HepG2 (cell line): ENCODE data around the gene FAM184B. TPM values are rescaled to one million over a fixed set of nuclear protein-coding genes. Genes with fewer than 3 reads are reported as not detected.

Experiments
- ATAC-seq: fragments of 200-7000 bp; cut with Tn5 transposase; 3 replicates; pipeline ENCODE4 v1.9.1; 2020; ENCODE audit warnings: mild to moderate bottlenecking, moderate library complexity
- BruUV-seq: library from RNA; stranded (reverse); fragments of 400-500 nt; replicated peaks from 2 replicates; lab custom pipeline; 2021; lab: Mats Ljungman, UMichigan
- CTCF ChIA-PET: fragments of 300-600 bp; formaldehyde crosslinking; extraction: SDS; loops from one replicate; lab custom pipeline; 2021; ENCODE audit warnings: low total read pairs, inconsistent platforms, low intra/inter-chr PET ratio; lab: Yijun Ruan, JAX
- POLR2A ChIA-PET: fragments of 350-600 bp; sonication (Branson Sonifier 250); formaldehyde crosslinking; loops from one replicate; lab custom pipeline; 2020; ENCODE audit warnings: antibody characterized with exemption, inconsistent platforms; lab: Yijun Ruan, JAX
- DNase-seq: peaks from one replicate; pipeline ENCODE4 v3.0.0-alpha.2; 2015; ENCODE audit warnings: low spot score
- FAIRE-seq: peaks from 3 replicates; lab custom pipeline; 2011; peaks lifted over from hg19 to GRCh38; lab: Jason Lieb, UNC
- H2AFZ ChIP-seq: one replicate; pipeline ENCODE4 v1.6.1; 2011; ENCODE audit warnings: low read length, inconsistent platforms
- H3K27ac ChIP-seq: fragments of 300-600 bp; 3 replicates; pipeline ENCODE4 v1.8.0; 2011; ENCODE audit warnings: mixed run types, mild to moderate bottlenecking, mixed read lengths, low read length, inconsistent platforms; ENCODE audit not compliant: insufficient read depth; ENCODE audit errors: extremely low read length
- H3K27me3 ChIP-seq, 2 experiments: fragments of 200-600 bp in 1 of 2; 2 replicates in 1 of 2; 3 replicates in 1 of 2; pipeline versions ENCODE4 v1.6.0 to v1.8.0; 2011; ENCODE audit warnings: low read length in 2 of 2, mild to moderate bottlenecking in 2 of 2, moderate library complexity in 2 of 2, inconsistent platforms in 1 of 2; ENCODE audit not compliant: insufficient read depth in 2 of 2, control insufficient read depth in 1 of 2
- H3K36me3 ChIP-seq, 2 experiments: fragments of 200-600 bp in 1 of 2; replicated peaks in 1 of 2; 2 replicates in 1 of 2; 3 replicates in 1 of 2; pipeline versions ENCODE4 v1.5.1 to v1.8.0; 2011; ENCODE audit warnings: low read length in 2 of 2, inconsistent platforms in 1 of 2; ENCODE audit not compliant: insufficient read depth in 2 of 2, control insufficient read depth in 1 of 2
- H3K4me1 ChIP-seq: 2 replicates; pipeline ENCODE4 v1.5.1; 2012; ENCODE audit warnings: low read length, inconsistent platforms; ENCODE audit not compliant: insufficient read depth
- H3K4me2 ChIP-seq: 2 replicates; pipeline ENCODE4 v1.6.0; 2011; ENCODE audit warnings: low read depth, low read length, inconsistent platforms
- H3K4me3 ChIP-seq, 3 experiments: fragments of 200-600 bp in 1 of 3; sonication (generic), shearing (Covaris generic) in 1 of 3; replicated peaks in 1 of 3; 2 replicates each; pipeline ENCODE4 v1.5.1; 2011 to 2016; ENCODE audit warnings: low read length in 3 of 3, inconsistent platforms in 2 of 3, low read depth in 2 of 3, mild to moderate bottlenecking in 2 of 3, control low read depth in 1 of 3, mixed read lengths in 1 of 3; ENCODE audit not compliant: insufficient read depth in 1 of 3
- H3K79me2 ChIP-seq: one replicate; pipeline ENCODE4 v1.6.1; 2011; ENCODE audit warnings: low read length, inconsistent platforms; ENCODE audit not compliant: insufficient read depth
- H3K9ac ChIP-seq: 2 replicates; pipeline ENCODE4 v1.6.0; 2011; ENCODE audit warnings: mild to moderate bottlenecking, low read depth, low read length, inconsistent platforms; ENCODE audit not compliant: insufficient read depth
- H3K9me3 ChIP-seq: 2 replicates; pipeline ENCODE4 v1.5.1; 2012; ENCODE audit warnings: mild to moderate bottlenecking, low read length
- H4K20me1 ChIP-seq: 2 replicates; pipeline ENCODE4 v1.6.0; 2011; ENCODE audit warnings: inconsistent platforms, mild to moderate bottlenecking, low read length, moderate library complexity; ENCODE audit not compliant: insufficient read depth
- RAD51 ChIP-seq: fragments of 450-650 bp; IDR thresholded peaks from 2 replicates; pipeline ENCODE4 v1.6.1; 2016; ENCODE audit warnings: borderline replicate concordance
- RBAK ChIP-seq: sonication (generic); formaldehyde crosslinking; IDR thresholded peaks from 2 replicates; pipeline ENCODE4 v1.5.1; 2020; ENCODE audit warnings: mild to moderate bottlenecking, missing genetic modification reagents
- ZNF225 ChIP-seq: sonication (generic); formaldehyde crosslinking; IDR thresholded peaks from 2 replicates; pipeline ENCODE4 v1.4.0; 2020; ENCODE audit warnings: mild to moderate bottlenecking, missing genetic modification reagents
- ZNF235 ChIP-seq: sonication (generic); formaldehyde crosslinking; IDR thresholded peaks from 2 replicates; pipeline ENCODE4 v1.8.1; 2023; ENCODE audit warnings: mild to moderate bottlenecking, missing genetic modification reagents, borderline replicate concordance
- ZNF850 ChIP-seq: sonication (generic); formaldehyde crosslinking; conservative IDR thresholded peaks from 2 replicates; pipeline ENCODE4 v1.9.0; 2021; ENCODE audit warnings: mild to moderate bottlenecking, missing genetic modification reagents
- WGBS: methylation state at CpG from one replicate; pipeline ENCODE4 v1.1.6; 2017; ENCODE audit warnings: low lambda C conversion rate; 5-methylcytosine and 5-hydroxymethylcytosine counted together
- in situ Hi-C: cut with HindIII; loops from 2 replicates; pipeline ENCODE4 v1.10.0; 2017; ENCODE audit warnings: low pct_unique_long_range_greater_than_20kb; ENCODE audit not compliant: extremely low pct_ligation_motif_present
- intact Hi-C: fragments of 100-400 bp; cut with micrococcal nuclease; formaldehyde crosslinking; loops from one replicate; pipeline ENCODE4 v1.10.0; 2022; ENCODE audit not compliant: unreplicated experiment
- polyA plus RNA-seq, 8 experiments: library from polyadenylated mRNA; depleted of rRNA in 3 of 8; stranded (reverse) in 7 of 8; unstranded in 1 of 8; fragments of >200 nt; fragmentation: Illumina TruSeq in 4 of 8; extraction: Trizol in 4 of 8; gene quantifications; 2 replicates each; pipeline versions ENCODE4 v1.2.1 to v1.2.3, GENCODE V29; 2011 to 2016; ENCODE audit warnings: low read depth in 4 of 8, missing spikeins in 1 of 8, mixed read lengths in 1 of 8; ENCODE audit not compliant: insufficient read depth in 1 of 8
- total RNA-seq, 5 experiments: library from RNA; depleted of rRNA; stranded (reverse); fragments of >200 nt; fragmentation: Illumina TruSeq; extraction: Trizol; gene quantifications; 2 replicates each; pipeline ENCODE4 v1.2.3, GENCODE V29; 2016; ENCODE audit warnings: low read depth in 1 of 5
- TF ChIP-seq, protein P1 (sequence below): sonication (generic); formaldehyde crosslinking; IDR thresholded peaks from 2 replicates; pipeline ENCODE4 v1.5.1; 2020; ENCODE audit warnings: mild to moderate bottlenecking, missing genetic modification reagents, moderate library complexity
- TF ChIP-seq, protein P2 (sequence below): IDR thresholded peaks from 2 replicates; pipeline ENCODE4 v1.6.1; 2016; ENCODE audit warnings: low read depth
- TF ChIP-seq, protein P3 (sequence below): sonication (generic); formaldehyde crosslinking; IDR thresholded peaks from 2 replicates; pipeline ENCODE4 v1.8.0; 2022; ENCODE audit warnings: missing genetic modification reagents, mild to moderate bottlenecking, moderate library complexity, borderline replicate concordance
- TF ChIP-seq, protein P4 (sequence below): sonication (generic); formaldehyde crosslinking; IDR thresholded peaks from 2 replicates; pipeline ENCODE4 v1.4.0; 2020; ENCODE audit warnings: mild to moderate bottlenecking, low read depth, missing genetic modification reagents
- TF ChIP-seq, protein P5 (sequence below): sonication (generic); formaldehyde crosslinking; IDR thresholded peaks from 2 replicates; pipeline ENCODE4 v1.4.0; 2020; ENCODE audit warnings: missing genetic modification reagents

The FAM184B gene
- total and polyA plus RNA-seq, 2 of the 13 experiments (the other 11 are each of a cell fraction or from before 2014, with no cell fraction given): not detected

DNA sequence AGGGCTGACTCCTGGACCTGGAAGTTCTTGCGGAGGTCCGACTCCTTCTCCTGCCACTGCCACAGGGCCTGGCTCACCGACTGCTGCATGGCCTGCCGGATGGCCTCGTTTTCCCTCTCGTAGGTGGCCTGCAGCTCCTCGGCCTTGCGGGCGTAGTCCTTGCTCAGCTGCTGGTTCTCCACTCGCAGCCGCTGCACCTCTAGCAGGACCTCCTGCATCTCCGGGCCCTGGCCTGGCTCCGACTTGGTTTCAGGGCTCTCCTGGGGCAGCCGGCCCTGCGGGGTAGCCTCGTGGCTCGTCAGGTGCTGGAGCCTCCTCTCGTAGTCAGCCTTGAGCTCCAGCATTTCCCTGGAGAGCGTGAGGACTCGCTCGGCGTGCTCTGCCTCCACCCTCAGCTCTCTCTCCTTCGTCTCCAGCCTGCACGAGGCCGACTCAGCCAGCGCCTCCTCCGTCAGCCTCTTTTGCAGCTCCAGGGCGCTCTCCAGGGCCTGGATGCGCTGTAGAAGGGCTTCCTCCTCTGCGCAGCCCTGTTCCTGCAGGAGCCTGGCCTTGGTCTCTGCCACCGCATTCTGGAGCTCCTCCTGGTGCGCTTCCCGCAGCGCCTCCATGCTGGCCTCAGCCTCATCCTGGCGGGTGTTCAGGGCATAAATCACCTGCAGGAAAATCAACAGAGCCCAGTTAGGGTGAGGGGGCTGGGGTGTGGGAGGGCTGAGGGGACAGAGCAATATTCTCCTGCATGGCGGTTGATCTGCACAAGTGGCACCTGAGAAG is 72.2 kb downstream of the FAM184B start (continued):
- TF ChIP-seq, protein P1, sequence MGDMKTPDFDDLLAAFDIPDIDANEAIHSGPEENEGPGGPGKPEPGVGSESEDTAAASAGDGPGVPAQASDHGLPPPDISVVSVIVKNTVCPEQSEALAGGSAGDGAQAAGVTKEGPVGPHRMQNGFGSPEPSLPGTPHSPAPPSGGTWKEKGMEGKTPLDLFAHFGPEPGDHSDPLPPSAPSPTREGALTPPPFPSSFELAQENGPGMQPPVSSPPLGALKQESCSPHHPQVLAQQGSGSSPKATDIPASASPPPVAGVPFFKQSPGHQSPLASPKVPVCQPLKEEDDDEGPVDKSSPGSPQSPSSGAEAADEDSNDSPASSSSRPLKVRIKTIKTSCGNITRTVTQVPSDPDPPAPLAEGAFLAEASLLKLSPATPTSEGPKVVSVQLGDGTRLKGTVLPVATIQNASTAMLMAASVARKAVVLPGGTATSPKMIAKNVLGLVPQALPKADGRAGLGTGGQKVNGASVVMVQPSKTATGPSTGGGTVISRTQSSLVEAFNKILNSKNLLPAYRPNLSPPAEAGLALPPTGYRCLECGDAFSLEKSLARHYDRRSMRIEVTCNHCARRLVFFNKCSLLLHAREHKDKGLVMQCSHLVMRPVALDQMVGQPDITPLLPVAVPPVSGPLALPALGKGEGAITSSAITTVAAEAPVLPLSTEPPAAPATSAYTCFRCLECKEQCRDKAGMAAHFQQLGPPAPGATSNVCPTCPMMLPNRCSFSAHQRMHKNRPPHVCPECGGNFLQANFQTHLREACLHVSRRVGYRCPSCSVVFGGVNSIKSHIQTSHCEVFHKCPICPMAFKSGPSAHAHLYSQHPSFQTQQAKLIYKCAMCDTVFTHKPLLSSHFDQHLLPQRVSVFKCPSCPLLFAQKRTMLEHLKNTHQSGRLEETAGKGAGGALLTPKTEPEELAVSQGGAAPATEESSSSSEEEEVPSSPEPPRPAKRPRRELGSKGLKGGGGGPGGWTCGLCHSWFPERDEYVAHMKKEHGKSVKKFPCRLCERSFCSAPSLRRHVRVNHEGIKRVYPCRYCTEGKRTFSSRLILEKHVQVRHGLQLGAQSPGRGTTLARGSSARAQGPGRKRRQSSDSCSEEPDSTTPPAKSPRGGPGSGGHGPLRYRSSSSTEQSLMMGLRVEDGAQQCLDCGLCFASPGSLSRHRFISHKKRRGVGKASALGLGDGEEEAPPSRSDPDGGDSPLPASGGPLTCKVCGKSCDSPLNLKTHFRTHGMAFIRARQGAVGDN (CRISPR knock-in tag): peak; percentile 42
- TF ChIP-seq, protein P2, sequence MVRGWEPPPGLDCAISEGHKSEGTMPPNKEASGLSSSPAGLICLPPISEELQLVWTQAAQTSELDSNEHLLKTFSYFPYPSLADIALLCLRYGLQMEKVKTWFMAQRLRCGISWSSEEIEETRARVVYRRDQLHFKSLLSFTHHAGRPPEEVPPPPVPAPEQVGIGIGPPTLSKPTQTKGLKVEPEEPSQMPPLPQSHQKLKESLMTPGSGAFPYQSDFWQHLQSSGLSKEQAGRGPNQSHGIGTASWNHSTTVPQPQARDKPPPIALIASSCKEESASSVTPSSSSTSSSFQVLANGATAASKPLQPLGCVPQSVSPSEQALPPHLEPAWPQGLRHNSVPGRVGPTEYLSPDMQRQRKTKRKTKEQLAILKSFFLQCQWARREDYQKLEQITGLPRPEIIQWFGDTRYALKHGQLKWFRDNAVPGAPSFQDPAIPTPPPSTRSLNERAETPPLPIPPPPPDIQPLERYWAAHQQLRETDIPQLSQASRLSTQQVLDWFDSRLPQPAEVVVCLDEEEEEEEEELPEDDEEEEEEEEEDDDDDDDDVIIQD: no peak
- TF ChIP-seq RAD51: no peak

DNA sequence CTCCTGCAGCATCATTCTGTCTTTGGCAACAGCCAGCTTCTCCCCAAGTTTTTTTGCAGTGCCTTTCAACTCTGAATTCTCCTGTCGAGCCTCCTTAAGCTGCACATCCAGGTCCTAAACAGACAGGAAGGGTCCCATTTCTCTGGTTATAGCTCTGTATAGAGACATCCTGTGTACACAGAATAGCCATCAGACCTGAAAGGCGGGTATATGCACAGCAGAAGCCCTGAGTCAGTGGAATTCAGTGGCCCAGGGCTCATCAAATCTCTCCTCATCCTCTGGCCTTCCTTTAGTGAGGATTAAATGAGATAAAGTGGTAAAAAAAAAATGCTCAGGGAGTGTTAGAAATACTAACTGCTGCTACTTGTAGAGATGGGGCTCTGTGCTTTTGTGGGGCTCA is 73.8 kb downstream of the FAM184B start:
- Histone ChIP-seq H3K27me3 (peaks cover 0 to 16% of the 10 kb centered on the region in 2 experiments; a peak in 3 of 5 replicates), H3K4me3 (no peak overlapping the region), H3K9ac (no peak overlapping the region), H3K79me2 (no peaks in the 10 kb centered on the region), H2AFZ (no peak overlapping the region), H3K36me3 (no peaks in the 10 kb centered on the region), H3K27ac (no peak overlapping the region), H4K20me1 (no peaks in the 10 kb centered on the region), H3K9me3 (no peaks in the 10 kb centered on the region), H3K4me1 (peaks cover 12% of the 10 kb centered on the region; the same call in 1 of the 2 replicates), H3K4me2 (no peak overlapping the region)
- 21% methylated on average over 2 of the region's 2 CpGs for WGBS
- no TSS peak for BruUV-seq
- intact Hi-C loops: no loop called here
- ATAC-seq (no peak), DNase-seq (no peak), FAIRE-seq (no peak)
- in situ Hi-C loops: no loop called here
- POLR2A ChIA-PET: no interaction called here
- CTCF ChIA-PET: no interaction called here
- TF ChIP-seq ZNF235 (no peak), RBAK (no peak), ZNF225 (CRISPR knock-in tag) (no peak), ZNF850 (CRISPR knock-in tag) (no peak)
- TF ChIP-seq, protein P3, sequence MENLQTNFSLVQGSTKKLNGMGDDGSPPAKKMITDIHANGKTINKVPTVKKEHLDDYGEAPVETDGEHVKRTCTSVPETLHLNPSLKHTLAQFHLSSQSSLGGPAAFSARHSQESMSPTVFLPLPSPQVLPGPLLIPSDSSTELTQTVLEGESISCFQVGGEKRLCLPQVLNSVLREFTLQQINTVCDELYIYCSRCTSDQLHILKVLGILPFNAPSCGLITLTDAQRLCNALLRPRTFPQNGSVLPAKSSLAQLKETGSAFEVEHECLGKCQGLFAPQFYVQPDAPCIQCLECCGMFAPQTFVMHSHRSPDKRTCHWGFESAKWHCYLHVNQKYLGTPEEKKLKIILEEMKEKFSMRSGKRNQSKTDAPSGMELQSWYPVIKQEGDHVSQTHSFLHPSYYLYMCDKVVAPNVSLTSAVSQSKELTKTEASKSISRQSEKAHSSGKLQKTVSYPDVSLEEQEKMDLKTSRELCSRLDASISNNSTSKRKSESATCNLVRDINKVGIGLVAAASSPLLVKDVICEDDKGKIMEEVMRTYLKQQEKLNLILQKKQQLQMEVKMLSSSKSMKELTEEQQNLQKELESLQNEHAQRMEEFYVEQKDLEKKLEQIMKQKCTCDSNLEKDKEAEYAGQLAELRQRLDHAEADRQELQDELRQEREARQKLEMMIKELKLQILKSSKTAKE (CRISPR knock-in tag): no peak
- TF ChIP-seq, protein P4, sequence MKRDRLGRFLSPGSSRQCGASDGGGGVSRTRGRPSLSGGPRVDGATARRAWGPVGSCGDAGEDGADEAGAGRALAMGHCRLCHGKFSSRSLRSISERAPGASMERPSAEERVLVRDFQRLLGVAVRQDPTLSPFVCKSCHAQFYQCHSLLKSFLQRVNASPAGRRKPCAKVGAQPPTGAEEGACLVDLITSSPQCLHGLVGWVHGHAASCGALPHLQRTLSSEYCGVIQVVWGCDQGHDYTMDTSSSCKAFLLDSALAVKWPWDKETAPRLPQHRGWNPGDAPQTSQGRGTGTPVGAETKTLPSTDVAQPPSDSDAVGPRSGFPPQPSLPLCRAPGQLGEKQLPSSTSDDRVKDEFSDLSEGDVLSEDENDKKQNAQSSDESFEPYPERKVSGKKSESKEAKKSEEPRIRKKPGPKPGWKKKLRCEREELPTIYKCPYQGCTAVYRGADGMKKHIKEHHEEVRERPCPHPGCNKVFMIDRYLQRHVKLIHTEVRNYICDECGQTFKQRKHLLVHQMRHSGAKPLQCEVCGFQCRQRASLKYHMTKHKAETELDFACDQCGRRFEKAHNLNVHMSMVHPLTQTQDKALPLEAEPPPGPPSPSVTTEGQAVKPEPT (CRISPR knock-in tag): no peak
- TF ChIP-seq, protein P5, sequence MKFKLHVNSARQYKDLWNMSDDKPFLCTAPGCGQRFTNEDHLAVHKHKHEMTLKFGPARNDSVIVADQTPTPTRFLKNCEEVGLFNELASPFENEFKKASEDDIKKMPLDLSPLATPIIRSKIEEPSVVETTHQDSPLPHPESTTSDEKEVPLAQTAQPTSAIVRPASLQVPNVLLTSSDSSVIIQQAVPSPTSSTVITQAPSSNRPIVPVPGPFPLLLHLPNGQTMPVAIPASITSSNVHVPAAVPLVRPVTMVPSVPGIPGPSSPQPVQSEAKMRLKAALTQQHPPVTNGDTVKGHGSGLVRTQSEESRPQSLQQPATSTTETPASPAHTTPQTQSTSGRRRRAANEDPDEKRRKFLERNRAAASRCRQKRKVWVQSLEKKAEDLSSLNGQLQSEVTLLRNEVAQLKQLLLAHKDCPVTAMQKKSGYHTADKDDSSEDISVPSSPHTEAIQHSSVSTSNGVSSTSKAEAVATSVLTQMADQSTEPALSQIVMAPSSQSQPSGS (CRISPR knock-in tag): no peak
